K562 (cell line): ENCODE results near the gene CCDC138. TPM values are rescaled to one million over a fixed set of nuclear protein-coding genes. Genes with fewer than 3 reads are reported as not detected.

Source experiments
- IRF9 ChIP-seq: fragments of 450-650 bp; IDR thresholded peaks from 2 replicates; pipeline ENCODE4 v1.6.1; 2016; ENCODE audit warnings: missing biosample characterization, missing genetic modification characterization
- JUND ChIP-seq, 2 experiments: IDR thresholded peaks; 2 replicates in 1 of 2; 3 replicates in 1 of 2; pipeline ENCODE4 v1.6.1; 2011; ENCODE audit warnings: borderline replicate concordance in 2 of 2, low read depth in 2 of 2, low read length in 2 of 2, improper control_type of control experiment in 1 of 2, missing biosample characterization in 1 of 2, missing genetic modification characterization in 1 of 2, missing genetic modification reagents in 1 of 2
- MCM3 ChIP-seq: fragments of 450-650 bp; IDR thresholded peaks from 2 replicates; pipeline ENCODE4 v1.6.1; 2016
- PYGO2 ChIP-seq: fragments of 450-650 bp; IDR thresholded peaks from 2 replicates; pipeline ENCODE4 v1.6.1; 2016; ENCODE audit warnings: mild to moderate bottlenecking, missing genetic modification characterization, moderate library complexity, missing compliant biosample characterization
- RFX5 ChIP-seq: IDR thresholded peaks from 2 replicates; pipeline ENCODE4 v1.6.1; 2011; ENCODE audit warnings: low read depth, mild to moderate bottlenecking, improper control_type of control experiment, low read length
- SAFB2 ChIP-seq: fragments of 200-400 bp; formaldehyde crosslinking; IDR thresholded peaks from 2 replicates; pipeline ENCODE4 v1.6.1; 2018; ENCODE audit warnings: borderline replicate concordance, low read length, low read depth, moderate library complexity; ENCODE audit not compliant: severe bottlenecking
- SETDB1 ChIP-seq: IDR thresholded peaks from one replicate; pipeline ENCODE4 v1.6.1; 2012; ENCODE audit warnings: low read length, control low read depth, inconsistent platforms
- SRF ChIP-seq, 2 experiments: fragments of 250-450, 450-650 bp in 1 of 2; sonication (Bioruptor Pico) in 1 of 2; sonication (generic) in 1 of 2; formaldehyde crosslinking; IDR thresholded peaks; 2 replicates each; pipeline versions ENCODE4 v1.5.0 to v1.5.1; 2020 to 2022; ENCODE audit warnings: mild to moderate bottlenecking in 1 of 2, missing genetic modification reagents in 1 of 2
- SRSF9 ChIP-seq: fragments of 200-400 bp; formaldehyde crosslinking; IDR thresholded peaks from 2 replicates; pipeline ENCODE4 v1.6.1; 2017; ENCODE audit warnings: low read depth, low read length, borderline replicate concordance
- TSC22D4 ChIP-seq: fragments of 450-650 bp; IDR thresholded peaks from 2 replicates; pipeline ENCODE4 v1.6.1; 2016; ENCODE audit warnings: missing genetic modification characterization, missing biosample characterization, control low read depth
- ZBTB40 ChIP-seq, 2 experiments: fragments of 450-650 bp in 1 of 2; sonication (generic) in 1 of 2; formaldehyde crosslinking in 1 of 2; IDR thresholded peaks; 2 replicates each; pipeline versions ENCODE4 v1.7.1 to v1.9.0; 2016 to 2022; ENCODE audit warnings: inconsistent platforms in 1 of 2, mild to moderate bottlenecking in 1 of 2, missing genetic modification reagents in 1 of 2
- ZNF224 ChIP-seq: sonication (generic); formaldehyde crosslinking; IDR thresholded peaks from 2 replicates; pipeline ENCODE4 v1.8.0; 2022; ENCODE audit warnings: mild to moderate bottlenecking, missing genetic modification reagents
- ZNF586 ChIP-seq: fragments of 450-650 bp; formaldehyde crosslinking; conservative IDR thresholded peaks from 2 replicates; pipeline ENCODE4 v1.4.0; 2020; ENCODE audit warnings: mild to moderate bottlenecking, moderate library complexity
- ZNF778 ChIP-seq: fragments of 450-650 bp; formaldehyde crosslinking; IDR thresholded peaks from 2 replicates; pipeline ENCODE4 v1.4.0; 2020; ENCODE audit warnings: mild to moderate bottlenecking, moderate library complexity
- polyA plus RNA-seq, 8 experiments: library from polyadenylated mRNA; depleted of rRNA in 4 of 8; stranded (reverse) in 5 of 8; unstranded in 3 of 8; fragments of >200 nt; fragmentation: Nextera tagmentation in 2 of 8; fragmentation: Illumina TruSeq in 1 of 8; extraction: Ambion mirVana in 2 of 8; extraction: Trizol in 1 of 8; gene quantifications; 2 replicates each; pipeline versions ENCODE4 v1.2.1 to v1.2.3, GENCODE V29; 2011 to 2014; ENCODE audit warnings: inconsistent platforms in 1 of 8, missing spikeins in 1 of 8
- total RNA-seq, 7 experiments: library from RNA; depleted of rRNA in 6 of 7; stranded (reverse); fragments of >200 nt in 6 of 7; fragmentation: Illumina TruSeq in 2 of 7; extraction: Trizol in 2 of 7; gene quantifications; 2 replicates each; pipeline versions ENCODE4 v1.2.1 to v1.2.3, GENCODE V29; 2011 to 2021; ENCODE audit warnings: low replicate concordance in 1 of 7

CCDC138 gene
- total and polyA plus RNA-seq, 9 of the 15 experiments (the other 6 are each of a cell fraction or from before 2014, with no cell fraction given), result 17.5 to 44.6 (median 26.7) TPM

GRCh38 chr2:108868911-108869310, 82.3 kb downstream of the CCDC138 start (continued):
- TF ChIP-seq ZBTB40 (IDR thresholded peaks at IDR 0.05) (no peak), ZBTB40 (CRISPR knock-in tag; IDR thresholded peaks at IDR 0.05) (no peak), ZNF586 (CRISPR knock-in tag) (no peak), SRF (CRISPR knock-in tag; IDR thresholded peaks at IDR 0.05) (no peak), ZNF778 (no peak), PYGO2 (tag) (no peak), IRF9 (tag) (no peak), SAFB2 (no peak), JUND (IDR thresholded peaks at IDR 0.05; ENCODE audit: borderline replicate concordance, low read depth, low read length) (no peak), JUND (tag; IDR thresholded peaks at IDR 0.05; ENCODE audit: borderline replicate concordance, low read depth, low read length) (no peak), TSC22D4 (tag) (no peak), RFX5 (no peak), SETDB1 (no peak), ZNF224 (CRISPR knock-in tag) (no peak), MCM3 (no peak), SRSF9 (no peak)
- TF ChIP-seq, all 486 proteins: peak for 0
